Neural cell (in vitro differentiated cells): Measurements from ENCODE around the gene ADAMTS17. TPM values are rescaled to one million over a fixed set of nuclear protein-coding genes. Genes with fewer than 3 reads are reported as not detected.

Experiments
- H2AFZ ChIP-seq: fragments of 200-600, 300-800 bp; sonication (generic), shearing (Covaris generic); 2 replicates; pipeline ENCODE4 v1.6.0; 2014; ENCODE audit warnings: low read depth, mild to moderate bottlenecking, antibody characterized with exemption, low read length, moderate library complexity
- H3F3A ChIP-seq: fragments of 200-600 bp; shearing (Covaris generic); 2 replicates; pipeline ENCODE4 v1.6.1; 2016; ENCODE audit warnings: mild to moderate bottlenecking, moderate library complexity, mixed read lengths, antibody characterized with exemption, low read length; ENCODE audit not compliant: insufficient read depth, poor library complexity, severe bottlenecking
- H3K27ac ChIP-seq: fragments of 200-600, 300-800 bp; sonication (generic), shearing (Covaris generic); 2 replicates; pipeline ENCODE4 v1.5.1; 2014; ENCODE audit warnings: mild to moderate bottlenecking, low read length, moderate library complexity
- H3K27me3 ChIP-seq: fragments of 300-800, 200-600 bp; sonication (generic), shearing (Covaris generic); 2 replicates; pipeline ENCODE4 v1.6.0; 2014; ENCODE audit warnings: mild to moderate bottlenecking, low read depth, low read length, moderate library complexity; ENCODE audit not compliant: insufficient read depth
- H3K36me3 ChIP-seq: fragments of 300-800, 200-600 bp; sonication (generic), shearing (Covaris generic); 2 replicates; pipeline ENCODE4 v1.5.1; 2014; ENCODE audit warnings: mild to moderate bottlenecking, antibody characterized with exemption, low read length, moderate library complexity; ENCODE audit not compliant: insufficient read depth
- H3K4me2 ChIP-seq: fragments of 300-800, 200-600 bp; sonication (generic), shearing (Covaris generic); 2 replicates; pipeline ENCODE4 v1.6.0; 2014; ENCODE audit warnings: mild to moderate bottlenecking, low read length
- H3K4me3 ChIP-seq: fragments of 300-800, 200-600 bp; sonication (generic), shearing (Covaris generic); 2 replicates; pipeline ENCODE4 v1.5.1; 2014; ENCODE audit warnings: mild to moderate bottlenecking, low read length, moderate library complexity
- H3K79me2 ChIP-seq: fragments of 200-600 bp; shearing (Covaris generic); replicated peaks from 2 replicates; pipeline ENCODE4 v1.6.0; 2014; ENCODE audit warnings: mild to moderate bottlenecking, low read length, moderate library complexity; ENCODE audit not compliant: insufficient read depth
- H3K9ac ChIP-seq: fragments of 300-800, 200-600 bp; sonication (generic), shearing (Covaris generic); 2 replicates; pipeline ENCODE4 v1.6.1; 2016; ENCODE audit warnings: mild to moderate bottlenecking, low read length, mixed read lengths
- H3K9me2 ChIP-seq: fragments of 200-600 bp; shearing (Covaris generic); 2 replicates; pipeline ENCODE4 v1.6.1; 2016; ENCODE audit warnings: mild to moderate bottlenecking, low read length, mixed read lengths; ENCODE audit not compliant: insufficient read depth
- H3K9me3 ChIP-seq: fragments of 200-600, 300-800 bp; sonication (generic), shearing (Covaris generic); 2 replicates; pipeline ENCODE4 v1.6.1; 2016; ENCODE audit warnings: mild to moderate bottlenecking, mixed run types, low read length, moderate library complexity, mixed read lengths
- H4K20me1 ChIP-seq: fragments of 200-600 bp; shearing (Covaris generic); 2 replicates; pipeline ENCODE4 v1.6.1; 2016; ENCODE audit warnings: mild to moderate bottlenecking, mixed run types; ENCODE audit not compliant: insufficient read depth
- CTCF ChIP-seq: fragments of 450-650 bp; IDR thresholded peaks from 2 replicates; pipeline ENCODE4 v1.5.1; 2014; ENCODE audit warnings: antibody characterized with exemption, mild to moderate bottlenecking, moderate library complexity; ENCODE audit not compliant: poor library complexity, severe bottlenecking
- EP300 ChIP-seq: fragments of 450-650 bp; conservative IDR thresholded peaks from 2 replicates; pipeline ENCODE4 v1.6.1; 2014; ENCODE audit warnings: antibody characterized with exemption, mild to moderate bottlenecking, moderate library complexity; ENCODE audit not compliant: poor library complexity, severe bottlenecking
- EZH2 ChIP-seq: fragments of 200-600, 300-800 bp; shearing (Covaris generic), sonication (generic); IDR thresholded peaks from 2 replicates; pipeline ENCODE4 v1.6.1; 2014; ENCODE audit warnings: antibody characterized with exemption, low read length, borderline replicate concordance, mild to moderate bottlenecking; ENCODE audit not compliant: insufficient read depth, poor library complexity, severe bottlenecking
- MXI1 ChIP-seq: fragments of 450-650 bp; conservative IDR thresholded peaks from 2 replicates; pipeline ENCODE4 v1.6.1; 2014; ENCODE audit warnings: antibody characterized with exemption, mild to moderate bottlenecking; ENCODE audit not compliant: poor library complexity, severe bottlenecking
- POLR2AphosphoS5 ChIP-seq: IDR thresholded peaks from 2 replicates; pipeline ENCODE4 v1.6.1; 2012
- RAD21 ChIP-seq: fragments of 450-650 bp; conservative IDR thresholded peaks from 2 replicates; pipeline ENCODE4 v1.6.1; 2014; ENCODE audit warnings: antibody characterized with exemption, mild to moderate bottlenecking, moderate library complexity
- REST ChIP-seq: IDR thresholded peaks from 2 replicates; pipeline ENCODE4 v1.6.1; 2012; ENCODE audit warnings: borderline replicate concordance
- SMC3 ChIP-seq: fragments of 450-650 bp; conservative IDR thresholded peaks from 2 replicates; pipeline ENCODE4 v1.6.1; 2014; ENCODE audit warnings: antibody characterized with exemption, mild to moderate bottlenecking, moderate library complexity; ENCODE audit not compliant: poor library complexity
- TAF1 ChIP-seq: IDR thresholded peaks from 2 replicates; pipeline ENCODE4 v1.6.1; 2012; ENCODE audit warnings: low read depth
- polyA plus RNA-seq: library from polyadenylated mRNA; depleted of rRNA; stranded (reverse); fragments of >200 nt; gene quantifications from 2 replicates; pipeline ENCODE4 v1.2.3, GENCODE V29; 2014

ADAMTS17 gene
- polyA plus RNA-seq, 1 donor from 2014 or later: 0.04 TPM

DNA sequence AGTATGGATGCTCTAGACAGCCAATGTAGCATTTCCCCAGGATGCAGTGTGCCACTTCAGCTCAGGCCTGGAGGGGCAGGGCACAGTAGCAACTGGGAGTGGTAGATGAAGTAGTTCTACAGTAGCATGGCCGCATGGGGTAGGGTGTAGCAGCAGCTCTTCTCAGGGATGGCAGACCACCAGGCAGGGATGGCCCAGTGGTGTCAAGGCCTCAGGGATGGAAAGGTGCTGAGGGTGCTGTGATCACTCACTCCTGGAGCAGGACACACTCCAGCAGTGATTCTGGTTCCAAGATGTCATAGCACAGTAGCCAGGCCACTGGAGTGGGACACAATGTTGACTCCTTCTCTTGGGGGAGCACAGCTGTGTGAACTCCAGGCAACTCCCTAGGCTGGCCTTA lies 397.6 kb downstream of the ADAMTS17 start:
- H3K9me2 ChIP-seq: no peaks in the 10 kb centered on the region
- no peaks in the 10 kb centered on the region for H3K27me3 ChIP-seq
- H3K36me3 ChIP-seq: no peaks in the 10 kb centered on the region
- H3K27ac ChIP-seq: no peak overlapping the region
- H2AFZ ChIP-seq: no peak overlapping the region
- H3F3A ChIP-seq: no peaks in the 10 kb centered on the region
- no peaks in the 10 kb centered on the region for H3K79me2 ChIP-seq
- no peak overlapping the region for H3K4me2 ChIP-seq
- no peak for TF ChIP-seq SMC3
- TF ChIP-seq CTCF: no peak
- TF ChIP-seq EZH2: no peak
- no peak for TF ChIP-seq REST
- no peak for TF ChIP-seq EP300
- no peaks in the 10 kb centered on the region for H4K20me1 ChIP-seq
- no peak overlapping the region for H3K4me3 ChIP-seq
- no peak overlapping the region for H3K9ac ChIP-seq
- no peaks in the 10 kb centered on the region for H3K9me3 ChIP-seq

GRCh38 chr15:99943466-99943865 lies 398.3 kb downstream of the ADAMTS17 start:
- Histone ChIP-seq H2AFZ (no peak overlapping the region), H3K36me3 (no peaks in the 10 kb centered on the region), H3K4me2 (no peak overlapping the region), H3K27me3 (no peaks in the 10 kb centered on the region), H3K79me2 (no peaks in the 10 kb centered on the region), H3K27ac (no peak overlapping the region), H3K9ac (no peak overlapping the region), H4K20me1 (no peaks in the 10 kb centered on the region), H3K9me2 (no peaks in the 10 kb centered on the region), H3F3A (no peaks in the 10 kb centered on the region), H3K4me3 (no peak overlapping the region), H3K9me3 (no peaks in the 10 kb centered on the region)
- TF ChIP-seq REST: no peak
- TF ChIP-seq TAF1: no peak
- no peak for TF ChIP-seq RAD21
- no peak for TF ChIP-seq EZH2
- TF ChIP-seq CTCF: no peak
- no peak for TF ChIP-seq EP300
- TF ChIP-seq POLR2AphosphoS5: no peak
- TF ChIP-seq SMC3: no peak
- no peak for TF ChIP-seq MXI1
